Spleen (tissue), 11 donors: Measurements from ENCODE around the gene FRMD4A. TPM values are rescaled to one million over a fixed set of nuclear protein-coding genes. Genes with fewer than 3 reads are reported as not detected.

Source experiments
- DNase-seq: peaks from one replicate; pipeline ENCODE4 v3.0.0-alpha.2; 2020
- H3K27ac ChIP-seq, 8 donors: fragments of 200-600 bp; sonication (generic) in 7 of 8; 1 replicate in 4 of 8; 2 replicates in 4 of 8; pipeline versions ENCODE4 v1.5.0 to v1.8.0; 2016 to 2021; ENCODE audit warnings: inconsistent platforms in 4 of 8, mild to moderate bottlenecking in 4 of 8, moderate library complexity in 1 of 8
- H3K27me3 ChIP-seq, 7 donors: fragments of 200-600 bp; sonication (generic) in 6 of 7; replicated peaks in 1 of 7; 1 replicate in 4 of 7; 2 replicates in 3 of 7; pipeline versions ENCODE4 v1.5.0 to v1.8.0; 2016 to 2021; ENCODE audit warnings: inconsistent platforms in 3 of 7, mild to moderate bottlenecking in 1 of 7
- H3K36me3 ChIP-seq, 6 donors: fragments of 200-600 bp; sonication (generic) in 5 of 6; 1 replicate in 4 of 6; 2 replicates in 2 of 6; pipeline versions ENCODE4 v1.5.0 to v1.8.0; 2016 to 2021; ENCODE audit warnings: inconsistent platforms in 2 of 6
- H3K4me1 ChIP-seq, 6 donors: fragments of 200-600 bp; sonication (generic) in 5 of 6; 1 replicate in 3 of 6; 2 replicates in 3 of 6; pipeline versions ENCODE4 v1.5.0 to v1.8.0; 2016 to 2021; ENCODE audit warnings: inconsistent platforms in 3 of 6
- H3K4me3 ChIP-seq, 8 donors: fragments of 200-600 bp; sonication (generic) in 7 of 8; 1 replicate in 4 of 8; 2 replicates in 4 of 8; pipeline versions ENCODE4 v1.5.0 to v1.8.0; 2016 to 2021; ENCODE audit warnings: inconsistent platforms in 4 of 8, mild to moderate bottlenecking in 4 of 8, moderate library complexity in 2 of 8
- H3K9me3 ChIP-seq, 8 donors: fragments of 200-600 bp; sonication (generic) in 7 of 8; 1 replicate in 4 of 8; 2 replicates in 4 of 8; pipeline versions ENCODE4 v1.5.0 to v1.8.0; 2016 to 2021; ENCODE audit warnings: inconsistent platforms in 4 of 8
- POLR2A ChIP-seq, 3 donors: fragments of 450-650 bp; IDR thresholded peaks; one replicate each; pipeline ENCODE4 v1.5.1; 2017; ENCODE audit warnings: antibody characterized with exemption in 3 of 3, mild to moderate bottlenecking in 1 of 3
- POLR2AphosphoS5 ChIP-seq, 3 donors: sonication (generic); formaldehyde crosslinking; IDR thresholded peaks; one replicate each; pipeline ENCODE4 v1.5.1; 2017; ENCODE audit warnings: antibody characterized with exemption in 3 of 3
- WGBS, 5 donors: extraction: QIAGEN DNeasy Blood & Tissue Kit in 3 of 5; methylation state at CpG; one replicate each; pipeline versions ENCODE4 v1.1.5 to v1.1.7; 2013 to 2018; 5-methylcytosine and 5-hydroxymethylcytosine counted together
- intact Hi-C: fragments of 100-400 bp; cut with DNase I; formaldehyde crosslinking; loops from one replicate; pipeline ENCODE4 v1.15.0; 2023; ENCODE audit warnings: low total_unique reads
- polyA plus RNA-seq, 3 donors: library from polyadenylated mRNA; stranded (reverse); fragments of 200-250 nt; gene quantifications; one replicate each; pipeline ENCODE4 v1.2.1, GENCODE V29; 2013
- total RNA-seq, 7 donors: library from RNA; depleted of rRNA in 3 of 7; stranded (reverse); fragments of >200 nt in 3 of 7; fragmentation: NEBNext Ultra II Directional in 4 of 7; extraction: Animal tissue kit (Norgen Biotek cat#: 25700) in 4 of 7; gene quantifications; one replicate each; pipeline versions ENCODE4 v1.1.0 to v1.2.1, GENCODE V29; 2016 to 2021
- TF ChIP-seq, protein P1 (sequence below), 11 experiments: fragments of 200-600 bp in 7 of 11; fragments of 450-650 bp in 4 of 11; sonication (generic) in 4 of 11; IDR thresholded peaks in 8 of 11; conservative IDR thresholded peaks in 3 of 11; 1 replicate in 7 of 11; 2 replicates in 4 of 11; pipeline versions ENCODE4 v1.4.0 to v1.8.0; 2016 to 2021; ENCODE audit warnings: antibody characterized with exemption in 11 of 11, inconsistent platforms in 4 of 11, mild to moderate bottlenecking in 1 of 11
- donor health status: healthy with polysubstance abuse.
- donor health status: DM: no; HTN: no; CAD: no; lungs with moderate emphysema.
- donor health status: DM: no; HTN: no; CAD: no.
- donor health status: Bipolar disorder and iron deficiency.
- donor health status: healthy.
- donor health status: DM: no; HTN: no; CAD: no.
- donor health status: DM: yes; HTN: yes; CAD: no.

FRMD4A gene
- total and polyA plus RNA-seq, 10 donors, result 9.2 to 141 (median 80.5) TPM

GRCh38 chr10:13698217-13698616 lies 632.5 kb downstream of the FRMD4A start:
- Histone ChIP-seq H3K4me3 (no peak overlapping the region), H3K36me3 (peaks cover 0 to 58% (median 10%) of the 10 kb centered on the region in 6 donors), H3K27ac (peak overlapping the region in 1 of 8 donors; percentile 23), H3K4me1 (peaks cover 0 to 22% (median 3%) of the 10 kb centered on the region in 6 donors), H3K9me3 (no peaks in the 10 kb centered on the region), H3K27me3 (no peaks in the 10 kb centered on the region)
- 76 to 94% (median 87%) methylated on average over 6 of the region's 6 CpGs for WGBS, 5 donors
- DNase-seq, result peak; percentile 21
- no peak for TF ChIP-seq POLR2AphosphoS5 (IDR thresholded peaks at IDR 0.05)
- TF ChIP-seq, protein P1, sequence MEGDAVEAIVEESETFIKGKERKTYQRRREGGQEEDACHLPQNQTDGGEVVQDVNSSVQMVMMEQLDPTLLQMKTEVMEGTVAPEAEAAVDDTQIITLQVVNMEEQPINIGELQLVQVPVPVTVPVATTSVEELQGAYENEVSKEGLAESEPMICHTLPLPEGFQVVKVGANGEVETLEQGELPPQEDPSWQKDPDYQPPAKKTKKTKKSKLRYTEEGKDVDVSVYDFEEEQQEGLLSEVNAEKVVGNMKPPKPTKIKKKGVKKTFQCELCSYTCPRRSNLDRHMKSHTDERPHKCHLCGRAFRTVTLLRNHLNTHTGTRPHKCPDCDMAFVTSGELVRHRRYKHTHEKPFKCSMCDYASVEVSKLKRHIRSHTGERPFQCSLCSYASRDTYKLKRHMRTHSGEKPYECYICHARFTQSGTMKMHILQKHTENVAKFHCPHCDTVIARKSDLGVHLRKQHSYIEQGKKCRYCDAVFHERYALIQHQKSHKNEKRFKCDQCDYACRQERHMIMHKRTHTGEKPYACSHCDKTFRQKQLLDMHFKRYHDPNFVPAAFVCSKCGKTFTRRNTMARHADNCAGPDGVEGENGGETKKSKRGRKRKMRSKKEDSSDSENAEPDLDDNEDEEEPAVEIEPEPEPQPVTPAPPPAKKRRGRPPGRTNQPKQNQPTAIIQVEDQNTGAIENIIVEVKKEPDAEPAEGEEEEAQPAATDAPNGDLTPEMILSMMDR (IDR thresholded peaks at IDR 0.05 in 8 of 11, conservative IDR thresholded peaks at IDR 0.05 in 3 of 11), result no peak
- no peak for TF ChIP-seq POLR2A (IDR thresholded peaks at IDR 0.05)
- intact Hi-C loops, result no loop called here

GRCh38 chr10:13696071-13696470 lies 634.7 kb downstream of the FRMD4A start:
- H3K4me1 ChIP-seq, result peaks cover 0 to 19% (median 3%) of the 10 kb centered on the region in 6 donors
- H3K36me3 ChIP-seq, result peaks cover 0 to 70% (median 15%) of the 10 kb centered on the region in 6 donors
- WGBS, 5 donors, result 33 to 56% (median 40%) methylated on average over 9 of the region's 9 CpGs
- no peaks in the 10 kb centered on the region for H3K9me3 ChIP-seq
- no peak overlapping the region for H3K4me3 ChIP-seq
- peak overlapping the region in 6 of 8 donors; percentile 20 to 71 (median 60) for H3K27ac ChIP-seq
- intact Hi-C loops, result no loop called here
- H3K27me3 ChIP-seq, result no peaks in the 10 kb centered on the region
- no peak for DNase-seq
- no peak for TF ChIP-seq POLR2A (IDR thresholded peaks at IDR 0.05)
- no peak for TF ChIP-seq POLR2AphosphoS5 (IDR thresholded peaks at IDR 0.05)
- TF ChIP-seq, protein P1 (IDR thresholded peaks at IDR 0.05 in 8 of 11, conservative IDR thresholded peaks at IDR 0.05 in 3 of 11), result no peak

- no peak overlapping the region for H3K4me3 ChIP-seq
- TF ChIP-seq, protein P1 (IDR thresholded peaks at IDR 0.05 in 8 of 11, conservative IDR thresholded peaks at IDR 0.05 in 3 of 11), result no peak
- TF ChIP-seq POLR2A (IDR thresholded peaks at IDR 0.05), result no peak
- TF ChIP-seq POLR2AphosphoS5 (IDR thresholded peaks at IDR 0.05), result peak; percentile 65 to 77 (median 74)
- no peaks in the 10 kb centered on the region for H3K27me3 ChIP-seq
- no peaks in the 10 kb centered on the region for H3K9me3 ChIP-seq
- peaks cover 0 to 19% (median 3%) of the 10 kb centered on the region in 6 donors for H3K4me1 ChIP-seq
- 48 to 74% (median 64%) methylated on average over 9 to 13 of the region's 13 CpGs for WGBS, 5 donors
- DNase-seq, result peak; percentile 81
- H3K36me3 ChIP-seq, result peaks cover 0 to 70% (median 16%) of the 10 kb centered on the region in 6 donors
- intact Hi-C loops, result no loop called here
- H3K27ac ChIP-seq, result peak overlapping the region in 6 of 8 donors; percentile 20 to 71 (median 60)
These were observed 635.1 kb downstream of the FRMD4A start for GRCh38 chr10:13695588-13695987.

GRCh38 chr10:13693783-13694700 lies 636.7 kb downstream of the FRMD4A start:
- 88 to 94% (median 90%) methylated on average over 20 to 21 of the region's 21 CpGs for WGBS, 5 donors
- Histone ChIP-seq H3K4me3 (no peak overlapping the region), H3K36me3 (peaks cover 0 to 65% (median 18%) of the 10 kb centered on the region in 6 donors), H3K27ac (no peak overlapping the region), H3K27me3 (no peaks in the 10 kb centered on the region), H3K4me1 (peaks cover 0 to 19% (median 3%) of the 10 kb centered on the region in 6 donors), H3K9me3 (no peaks in the 10 kb centered on the region)
- TF ChIP-seq, protein P1 (IDR thresholded peaks at IDR 0.05 in 8 of 11, conservative IDR thresholded peaks at IDR 0.05 in 3 of 11), result no peak
- peak in 2 of 3 donors; percentile 14 to 15 for TF ChIP-seq POLR2AphosphoS5 (IDR thresholded peaks at IDR 0.05)
- no peak for TF ChIP-seq POLR2A (IDR thresholded peaks at IDR 0.05)
- DNase-seq, result peak; percentile 69
- intact Hi-C loops, result no loop called here
